Activated CD4-positive, CD25-positive, alpha-beta regulatory T cell (primary cell): ENCODE results near the gene WDR82.
"Not testable (repeated sequence)": the region's sequence is repeated elsewhere in the genome, so short reads cannot be mapped to it uniquely, and the experiment has no call there.

Experiments
- DNase-seq, 4 experiments: peaks; one replicate each; lab custom pipeline; 2025; lab: John Stamatoyannopoulos, UW

Gene WDR82

GRCh38 chr3:52289747-52290595 lies 11.5 kb upstream of the WDR82 start:
- no peak for DNase-seq

DNA sequence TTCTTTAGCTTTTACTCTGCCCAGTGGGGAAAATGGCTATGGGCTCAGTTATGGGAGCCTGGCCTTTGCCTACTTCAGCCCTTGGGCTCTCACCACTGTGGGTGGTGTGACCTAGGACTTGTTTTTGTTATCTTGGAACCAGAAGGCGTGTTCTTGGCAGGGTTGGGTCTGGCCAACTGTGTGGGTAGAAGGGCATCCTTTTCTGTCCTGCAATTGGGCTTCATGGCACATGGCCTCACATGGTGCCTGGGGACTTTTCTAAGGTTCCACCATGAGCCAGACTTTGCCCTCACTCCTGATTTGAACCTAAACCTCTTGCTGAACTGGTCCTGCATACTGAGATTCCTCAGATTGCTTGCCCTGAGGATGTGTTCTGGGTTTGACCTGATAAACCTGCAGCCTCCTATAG lies 10.9 kb upstream of the WDR82 start:
- DNase-seq: no peak

GRCh38 chr3:52288674-52289073 lies 10.2 kb upstream of the WDR82 start:
- DNase-seq: no peak

- DNase-seq: no peak
Observed at GRCh38 chr3:52286777-52287110, 8.3 kb upstream of the WDR82 start.

DNA sequence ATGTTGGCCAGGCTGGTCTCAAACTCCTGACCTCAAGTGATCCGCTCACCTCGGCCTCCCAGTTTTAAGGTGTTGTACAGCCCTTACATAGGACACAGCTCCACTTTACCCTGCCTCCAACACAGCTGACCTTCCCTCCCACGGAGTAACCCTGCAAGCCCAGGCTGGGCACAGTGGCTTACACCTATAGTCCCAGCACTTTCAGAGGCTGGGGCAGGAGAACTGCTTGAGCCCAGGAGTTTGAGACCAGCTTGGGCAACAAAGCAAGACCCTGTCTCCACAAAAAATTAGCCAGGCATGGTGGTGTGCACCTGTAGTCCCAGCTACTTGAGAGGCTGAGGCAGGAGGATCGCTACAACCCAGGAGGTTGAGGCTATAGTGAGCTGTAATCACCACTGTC lies 5.6 kb upstream of the WDR82 start:
- DNase-seq: not testable (repeated sequence)

DNA sequence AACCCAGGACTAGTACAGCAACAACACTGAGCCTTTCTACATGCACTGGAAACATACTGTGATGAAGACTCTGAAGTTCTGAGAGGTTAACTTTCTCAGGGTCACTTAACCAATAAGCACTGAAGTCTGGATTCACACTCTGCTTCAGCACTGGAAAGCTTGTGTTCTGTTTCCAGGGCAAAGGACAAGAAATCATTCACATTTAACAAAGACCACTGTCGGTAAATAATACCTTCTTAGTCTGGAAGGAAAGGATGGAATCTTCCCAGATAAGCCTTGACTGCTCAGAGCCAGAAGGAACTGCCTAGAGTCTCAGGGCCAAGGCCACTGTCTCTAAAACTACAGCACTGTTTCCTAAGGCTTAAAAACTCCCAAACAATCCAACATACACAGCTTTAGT lies 4.9 kb upstream of the WDR82 start:
- DNase-seq: no peak

DNA sequence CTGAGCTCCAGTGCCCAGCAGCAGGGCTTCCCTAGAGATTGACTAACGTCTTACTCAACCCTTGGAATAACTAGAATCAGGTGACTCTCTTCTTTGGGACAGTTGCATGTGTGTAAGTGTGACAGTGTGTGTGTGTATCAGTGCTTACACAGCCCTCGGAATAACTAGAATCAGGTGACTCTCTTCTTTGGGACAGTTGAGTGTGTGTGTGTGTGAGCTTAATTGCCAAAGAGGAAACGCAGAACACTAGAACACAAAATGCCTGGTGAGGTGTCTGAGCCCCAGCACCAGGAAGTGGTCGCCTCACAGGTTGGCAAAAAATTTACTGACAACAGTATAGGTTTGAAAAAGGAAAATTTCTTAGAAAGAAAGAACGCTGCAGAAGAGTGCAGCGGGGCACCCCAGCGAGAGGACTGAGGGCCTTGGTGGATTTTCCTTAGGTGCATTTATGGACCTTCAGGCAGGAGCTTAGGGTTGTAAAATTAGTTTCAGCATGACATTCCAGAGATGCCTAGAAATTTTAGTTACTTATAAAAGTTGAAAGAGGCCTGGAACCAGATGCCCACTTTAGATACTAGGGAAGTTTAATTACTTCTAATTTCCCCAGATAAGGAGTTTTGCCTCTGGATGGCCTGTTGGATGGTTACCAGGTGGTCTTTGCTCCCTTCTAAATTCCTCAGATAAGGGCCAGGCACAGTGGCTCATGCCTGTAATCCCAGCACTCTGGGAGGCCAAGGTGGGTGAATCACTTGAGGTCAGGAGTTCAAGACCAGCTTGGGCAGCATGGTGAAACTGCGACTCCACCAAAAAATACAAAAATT lies 3.7 kb upstream of the WDR82 start:
- DNase-seq: peak in 2 of 4 experiments; percentile 3 to 14

DNA sequence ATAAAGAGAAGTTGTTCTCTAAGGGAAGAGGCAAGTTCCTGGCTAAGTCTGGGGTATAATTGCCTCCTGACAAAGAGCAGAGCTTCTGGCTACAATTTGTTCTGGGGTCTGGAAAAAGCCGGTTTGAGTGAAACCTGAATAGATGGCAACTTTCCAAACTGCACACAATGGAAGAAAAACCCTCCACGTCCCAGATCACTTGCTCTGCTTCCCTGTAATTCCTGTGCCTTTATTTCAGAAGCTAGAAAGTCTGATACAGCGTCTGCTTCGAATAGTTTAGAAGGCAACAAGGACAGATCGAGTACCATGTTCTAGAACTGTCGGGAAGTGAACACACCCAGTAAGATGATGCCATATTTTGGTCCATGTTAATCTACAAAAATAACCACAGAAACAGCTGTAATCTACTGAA lies 1.6 kb upstream of the WDR82 start:
- no peak for DNase-seq

DNA sequence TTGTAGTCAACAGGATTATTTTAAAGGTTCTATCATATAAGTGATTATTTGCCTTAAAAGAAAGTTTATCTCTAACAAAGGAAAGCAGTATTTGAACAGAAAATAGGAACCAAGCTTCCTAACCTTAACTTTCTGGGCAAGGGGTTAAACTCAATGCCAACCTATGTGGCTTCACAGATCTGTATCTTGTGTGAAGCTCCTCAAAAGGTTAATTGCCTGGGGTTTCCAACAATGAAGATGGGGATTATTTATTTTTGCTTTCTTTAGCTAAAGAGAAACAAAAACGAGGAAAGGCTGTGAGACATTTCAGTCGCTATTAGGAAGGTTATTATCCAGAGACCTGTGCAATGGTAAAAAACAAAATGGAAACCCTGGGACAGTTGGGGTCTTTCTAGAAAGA lies 1.1 kb upstream of the WDR82 start:
- DNase-seq: no peak

DNA sequence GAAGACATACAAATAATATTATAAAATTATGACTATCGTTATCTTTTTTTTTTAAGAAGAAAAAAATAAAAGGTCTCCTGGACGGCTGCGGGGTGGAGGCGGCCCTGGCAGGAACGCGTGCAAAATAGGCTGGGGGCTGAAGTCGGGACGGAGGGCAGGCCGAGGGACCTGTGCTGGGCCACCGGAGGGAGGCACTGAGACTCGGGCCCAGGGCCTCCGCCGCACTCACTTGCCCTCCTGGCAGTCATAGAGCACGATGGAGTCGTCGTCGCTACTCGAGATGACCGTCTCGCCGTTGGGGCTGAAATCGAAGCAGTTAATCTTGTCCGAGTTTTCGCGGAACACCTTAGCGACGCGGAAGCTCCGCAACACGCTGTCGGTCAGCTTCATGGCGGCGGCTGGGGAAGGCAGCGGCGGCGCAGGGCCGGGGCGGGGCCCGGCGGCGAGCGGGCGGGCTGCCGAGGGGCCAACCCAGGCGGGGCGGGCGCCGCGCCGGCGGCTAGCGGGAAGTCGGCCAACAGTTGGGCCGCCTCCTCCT lies 408 bp downstream of the WDR82 start:
- peak; percentile 58 to 74 (median 66) for DNase-seq

DNA sequence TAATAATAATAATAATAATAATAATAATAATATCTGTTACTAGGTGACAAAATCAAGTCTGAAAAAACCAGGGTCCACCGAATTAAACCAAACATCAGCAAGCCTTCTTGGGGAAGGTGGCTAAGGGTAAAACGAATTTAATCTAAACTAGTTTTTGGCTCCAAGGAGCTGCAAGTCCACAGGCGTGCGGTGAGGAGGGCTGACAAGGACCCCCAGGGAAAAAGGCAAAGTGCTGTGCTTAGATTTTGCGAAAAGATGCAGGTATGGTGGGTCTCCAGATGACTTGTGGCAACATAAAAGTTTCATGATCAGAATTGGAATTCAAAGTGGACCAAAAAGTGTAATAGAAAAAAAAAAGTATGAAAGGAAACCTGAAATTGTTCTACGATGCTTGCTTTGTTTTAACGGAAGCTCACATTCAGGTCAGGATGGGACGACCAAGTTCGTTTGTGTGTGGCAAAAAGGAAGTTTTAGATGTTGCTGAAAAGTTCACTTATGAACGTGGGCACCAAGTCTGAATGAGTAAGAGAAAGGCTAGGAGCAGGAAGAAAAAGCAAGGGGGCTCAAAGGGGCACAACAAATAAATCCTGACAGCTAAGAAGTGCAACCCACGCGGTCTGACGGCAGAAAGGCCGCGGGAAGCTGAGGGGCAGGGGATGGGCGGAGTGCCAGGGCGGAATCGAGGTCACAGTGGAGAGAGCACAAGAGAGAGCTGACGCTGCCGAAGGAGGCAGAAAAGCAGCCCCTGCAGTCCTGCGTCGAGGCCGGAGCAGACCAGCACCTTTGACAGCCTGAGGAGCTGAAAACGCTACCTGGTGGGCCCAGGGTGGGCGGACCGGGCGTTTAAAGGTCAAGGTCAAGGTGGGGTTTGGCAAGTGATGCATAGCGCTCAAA lies 1.1 kb downstream of the WDR82 start:
- DNase-seq: peak; percentile 27 to 41 (median 34)

GRCh38 chr3:52274781-52275180 lies 3.7 kb downstream of the WDR82 start:
- DNase-seq: not testable (repeated sequence)

- no peak for DNase-seq
Observed at GRCh38 chr3:52272831-52273230, 5.6 kb downstream of the WDR82 start.

GRCh38 chr3:52272172-52272571 lies 6.3 kb downstream of the WDR82 start:
- not testable (repeated sequence) for DNase-seq

- no peak for DNase-seq
Observed at GRCh38 chr3:52270252-52270754, 8.1 kb downstream of the WDR82 start.

DNA sequence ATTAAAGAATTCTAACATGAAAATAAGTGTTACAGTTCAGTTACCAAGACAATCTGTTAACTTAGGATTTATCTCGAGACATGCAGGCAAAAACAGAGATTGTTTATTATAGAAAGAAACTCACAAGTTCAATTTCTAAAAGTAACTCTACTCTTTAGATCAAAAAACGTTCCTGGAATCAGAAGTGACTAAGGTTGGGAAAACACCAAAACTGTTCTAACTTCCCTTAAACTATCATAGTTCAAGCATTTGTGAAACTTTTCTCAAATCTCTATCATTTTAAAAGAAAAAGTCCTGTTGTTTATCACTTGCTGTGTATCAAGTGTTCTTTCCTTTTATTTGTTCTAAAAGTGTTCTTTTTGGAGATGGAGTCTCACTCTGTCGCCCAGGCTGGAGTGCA lies 8.7 kb downstream of the WDR82 start:
- DNase-seq: no peak

- peak in 1 of 4 experiments; percentile 24 for DNase-seq
Observed at GRCh38 chr3:52268036-52268435, 10.4 kb downstream of the WDR82 start.

GRCh38 chr3:52265387-52265786 lies 13.1 kb downstream of the WDR82 start:
- no peak for DNase-seq

- no peak for DNase-seq
Observed at GRCh38 chr3:52262447-52262846, 16.0 kb downstream of the WDR82 start.

- no peak for DNase-seq
Observed at GRCh38 chr3:52259448-52259847, 19.0 kb downstream of the WDR82 start.

- no peak for DNase-seq
Observed at GRCh38 chr3:52259035-52259434, 19.4 kb downstream of the WDR82 start.

DNA sequence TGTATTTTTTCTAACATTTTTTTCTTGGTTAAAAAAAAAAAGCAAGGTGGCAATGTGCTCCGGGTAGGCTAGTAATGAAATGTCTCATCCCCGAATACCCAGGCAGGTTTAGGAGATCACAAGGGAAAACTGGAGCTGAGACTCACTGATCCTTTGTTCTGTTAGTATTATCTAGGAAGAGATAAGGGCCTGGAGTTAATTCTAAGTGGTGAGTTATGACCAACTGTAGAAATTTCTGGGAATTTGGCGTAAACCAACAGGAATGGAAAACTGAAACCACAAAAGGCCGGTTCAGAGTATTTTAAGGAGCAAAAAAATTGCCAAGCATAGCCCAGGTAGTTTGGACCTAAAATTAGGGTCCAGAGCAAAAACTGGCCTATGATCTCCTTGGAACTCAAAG lies 20.5 kb downstream of the WDR82 start:
- no peak for DNase-seq
